Chondrocyte (in vitro differentiated cells): ENCODE data around the gene IGSF21. TPM values are rescaled to one million over a fixed set of nuclear protein-coding genes. Genes with fewer than 3 reads are reported as not detected.

Experiments
- DNase-seq: peaks from one replicate; pipeline ENCODE4 v3.0.0; 2021; ENCODE audit warnings: mixed read lengths, low spot score
- H3K27ac Mint-ChIP-seq: one replicate; pipeline ENCODE4 v1.8.0; 2021; ENCODE audit warnings: mild to moderate bottlenecking, moderate library complexity, mixed read lengths; ENCODE audit not compliant: unreplicated experiment
- H3K27me3 Mint-ChIP-seq: 2 replicates; pipeline ENCODE4 v1.8.0; 2021; ENCODE audit warnings: low read depth, mixed read lengths
- H3K36me3 Mint-ChIP-seq: 2 replicates; pipeline ENCODE4 v1.8.0; 2021; ENCODE audit warnings: low read depth, mixed read lengths
- H3K4me1 Mint-ChIP-seq: 2 replicates; pipeline ENCODE4 v1.8.0; 2021; ENCODE audit warnings: low read depth, mild to moderate bottlenecking, mixed read lengths
- H3K4me3 Mint-ChIP-seq: one replicate; pipeline ENCODE4 v1.8.0; 2021; ENCODE audit warnings: mild to moderate bottlenecking, moderate library complexity, mixed read lengths; ENCODE audit not compliant: unreplicated experiment
- H3K9me3 Mint-ChIP-seq: 2 replicates; pipeline ENCODE4 v1.8.0; 2021; ENCODE audit warnings: low read depth, mixed read lengths
- CTCF ChIP-seq: fragments of 200-600 bp; sonication (generic); IDR thresholded peaks from 2 replicates; pipeline ENCODE4 v1.5.0; 2021; ENCODE audit warnings: antibody characterized with exemption, mild to moderate bottlenecking, moderate library complexity
- total RNA-seq: library from RNA; stranded (reverse); gene quantifications from 3 replicates; pipeline ENCODE4 v1.2.1, GENCODE V29; 2021

The IGSF21 gene
- total RNA-seq, 1 donor from 2014 or later, result not detected

GRCh38 chr1:18119771-18120377 is 12.3 kb downstream of the IGSF21 start:
- no peak for TF ChIP-seq CTCF
- Mint-ChIP-seq H3K4me1 (no peaks in the 10 kb centered on the region), H3K36me3 (no peaks in the 10 kb centered on the region), H3K4me3 (no peak overlapping the region), H3K9me3 (no peaks in the 10 kb centered on the region), H3K27me3 (peaks cover 60% of the 10 kb centered on the region), H3K27ac (no peak overlapping the region)
- no peak for DNase-seq

- H3K27ac Mint-ChIP-seq, result no peak overlapping the region
- H3K27me3 Mint-ChIP-seq, result peaks cover 53% of the 10 kb centered on the region
- no peak overlapping the region for H3K4me3 Mint-ChIP-seq
- no peaks in the 10 kb centered on the region for H3K9me3 Mint-ChIP-seq
- DNase-seq, result no peak
- TF ChIP-seq CTCF, result no peak
- H3K4me1 Mint-ChIP-seq, result no peaks in the 10 kb centered on the region
- no peaks in the 10 kb centered on the region for H3K36me3 Mint-ChIP-seq
These were observed 13.0 kb downstream of the IGSF21 start for GRCh38 chr1:18120638-18121037.

GRCh38 chr1:18121072-18121820 is 13.6 kb downstream of the IGSF21 start:
- no peak for DNase-seq
- no peaks in the 10 kb centered on the region for H3K4me1 Mint-ChIP-seq
- no peak for TF ChIP-seq CTCF
- no peak overlapping the region for H3K27ac Mint-ChIP-seq
- H3K9me3 Mint-ChIP-seq, result no peaks in the 10 kb centered on the region
- H3K36me3 Mint-ChIP-seq, result no peaks in the 10 kb centered on the region
- H3K27me3 Mint-ChIP-seq, result peaks cover 50% of the 10 kb centered on the region
- H3K4me3 Mint-ChIP-seq, result no peak overlapping the region

GRCh38 chr1:18123467-18123992 is 15.9 kb downstream of the IGSF21 start:
- H3K4me3 Mint-ChIP-seq, result no peak overlapping the region
- H3K36me3 Mint-ChIP-seq, result no peaks in the 10 kb centered on the region
- H3K27ac Mint-ChIP-seq, result no peak overlapping the region
- no peaks in the 10 kb centered on the region for H3K9me3 Mint-ChIP-seq
- no peak for DNase-seq
- no peaks in the 10 kb centered on the region for H3K4me1 Mint-ChIP-seq
- TF ChIP-seq CTCF, result no peak
- H3K27me3 Mint-ChIP-seq, result peaks cover 31% of the 10 kb centered on the region

- Mint-ChIP-seq H3K4me1 (no peaks in the 10 kb centered on the region), H3K9me3 (no peaks in the 10 kb centered on the region), H3K4me3 (no peak overlapping the region), H3K27me3 (peaks cover 26% of the 10 kb centered on the region), H3K27ac (no peak overlapping the region), H3K36me3 (no peaks in the 10 kb centered on the region)
- TF ChIP-seq CTCF, result no peak
- no peak for DNase-seq
These were observed 17.4 kb downstream of the IGSF21 start for GRCh38 chr1:18124977-18125376.
